Astrocyte (in vitro differentiated cells and primary cell): ENCODE results near the gene POMT2. TPM values are rescaled to one million over a fixed set of nuclear protein-coding genes. Genes with fewer than 3 reads are reported as not detected.

Source experiments
- DNase-seq: peaks from one replicate; pipeline ENCODE4 v3.0.0-alpha.2; 2010; ENCODE audit warnings: low read depth
- FAIRE-seq: peaks from 2 replicates; lab custom pipeline; 2011; peaks lifted over from hg19 to GRCh38; lab: Jason Lieb, UNC
- H2AFZ ChIP-seq: 2 replicates; pipeline ENCODE4 v1.6.0; 2012; ENCODE audit warnings: low read depth, low read length, inconsistent platforms
- H3K27ac ChIP-seq: 2 replicates; pipeline ENCODE4 v1.5.1; 2011; ENCODE audit warnings: low read depth, low read length, inconsistent platforms
- H3K27me3 ChIP-seq: 2 replicates; pipeline ENCODE4 v1.6.0; 2011; ENCODE audit warnings: low read length, inconsistent platforms; ENCODE audit not compliant: insufficient read depth
- H3K36me3 ChIP-seq: 2 replicates; pipeline ENCODE4 v1.5.1; 2011; ENCODE audit warnings: low read length, inconsistent platforms; ENCODE audit not compliant: insufficient read depth
- H3K4me1 ChIP-seq: 2 replicates; pipeline ENCODE4 v1.5.1; 2011; ENCODE audit warnings: low read length, inconsistent platforms; ENCODE audit not compliant: insufficient read depth
- H3K4me2 ChIP-seq: 2 replicates; pipeline ENCODE4 v1.6.0; 2012; ENCODE audit warnings: low read length, inconsistent platforms
- H3K4me3 ChIP-seq: 2 replicates; pipeline ENCODE4 v1.5.1; 2011; ENCODE audit warnings: low read depth, mild to moderate bottlenecking, low read length, inconsistent platforms; ENCODE audit not compliant: insufficient read depth
- H3K79me2 ChIP-seq: 2 replicates; pipeline ENCODE4 v1.6.0; 2012; ENCODE audit warnings: mild to moderate bottlenecking, low read length, inconsistent platforms; ENCODE audit not compliant: insufficient read depth
- H3K9ac ChIP-seq: 2 replicates; pipeline ENCODE4 v1.6.0; 2012; ENCODE audit warnings: mild to moderate bottlenecking, low read length, inconsistent platforms
- H3K9me3 ChIP-seq: 2 replicates; pipeline ENCODE4 v1.5.1; 2012; ENCODE audit warnings: low read depth, mild to moderate bottlenecking, low read length, inconsistent platforms; ENCODE audit not compliant: insufficient read depth
- H4K20me1 ChIP-seq: 2 replicates; pipeline ENCODE4 v1.6.0; 2012; ENCODE audit warnings: low read length, inconsistent platforms; ENCODE audit not compliant: insufficient read depth
- H3K27ac Mint-ChIP-seq: one replicate; pipeline ENCODE4 v1.8.0; 2021; ENCODE audit warnings: mild to moderate bottlenecking, mixed read lengths; ENCODE audit not compliant: unreplicated experiment
- H3K27me3 Mint-ChIP-seq: one replicate; pipeline ENCODE4 v1.8.0; 2021; ENCODE audit warnings: low read depth, mixed read lengths; ENCODE audit not compliant: unreplicated experiment
- H3K36me3 Mint-ChIP-seq: one replicate; pipeline ENCODE4 v1.8.0; 2021; ENCODE audit warnings: low read depth, mixed read lengths; ENCODE audit not compliant: unreplicated experiment
- H3K4me1 Mint-ChIP-seq: one replicate; pipeline ENCODE4 v1.8.0; 2021; ENCODE audit warnings: low read depth, mixed read lengths; ENCODE audit not compliant: unreplicated experiment
- H3K4me3 Mint-ChIP-seq: one replicate; pipeline ENCODE4 v1.8.0; 2021; ENCODE audit warnings: mild to moderate bottlenecking, moderate library complexity, mixed read lengths; ENCODE audit not compliant: unreplicated experiment
- H3K9me3 Mint-ChIP-seq: one replicate; pipeline ENCODE4 v1.8.0; 2021; ENCODE audit warnings: mild to moderate bottlenecking, mixed read lengths; ENCODE audit not compliant: unreplicated experiment
- CTCF ChIP-seq: IDR thresholded peaks from 2 replicates; pipeline ENCODE4 v1.5.1; 2011; ENCODE audit warnings: low read depth, mild to moderate bottlenecking, inconsistent platforms, low read length, moderate library complexity; ENCODE audit not compliant: insufficient read depth
- EZH2 ChIP-seq: IDR thresholded peaks from 2 replicates; pipeline ENCODE4 v1.6.1; 2012; ENCODE audit warnings: mild to moderate bottlenecking, low read length, inconsistent platforms; ENCODE audit not compliant: insufficient read depth
- total RNA-seq: library from RNA; stranded (reverse); gene quantifications from 2 replicates; pipeline ENCODE4 v1.2.1, GENCODE V29; 2021

POMT2 gene
- total RNA-seq, 1 donor from 2014 or later = 53.4 TPM

DNA sequence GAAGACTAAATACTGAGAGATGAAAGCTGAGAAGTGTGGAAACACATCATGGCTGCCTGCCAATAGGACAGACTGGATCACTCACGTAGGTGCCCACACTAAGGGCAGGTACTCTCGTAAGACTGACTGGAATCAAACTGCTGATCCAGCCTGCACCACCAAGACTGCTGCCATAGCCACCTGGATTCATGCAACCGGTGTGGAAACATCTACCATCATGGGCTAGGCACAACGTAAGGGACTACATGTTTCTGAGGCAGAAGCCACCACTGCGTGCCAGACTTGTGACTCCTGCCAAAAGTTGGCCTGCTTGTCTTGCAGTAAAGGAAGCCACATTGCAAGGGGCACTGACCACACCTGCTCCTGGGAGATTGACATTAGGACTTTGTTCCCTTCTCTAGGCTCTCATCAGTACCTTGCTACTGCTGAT lies 3.8 kb downstream of the POMT2 start:
- no peak for DNase-seq
- H3K36me3 Mint-ChIP-seq = no peaks in the 10 kb centered on the region
- Histone ChIP-seq H3K27me3 (no peaks in the 10 kb centered on the region), H3K9me3 (no peaks in the 10 kb centered on the region), H3K79me2 (peaks cover 58% of the 10 kb centered on the region), H3K4me1 (peaks cover 22% of the 10 kb centered on the region), H4K20me1 (peaks cover 36% of the 10 kb centered on the region), H3K4me3 (no peak overlapping the region), H3K27ac (no peak overlapping the region), H3K9ac (no peak overlapping the region), H2AFZ (no peak overlapping the region), H3K4me2 (no peak overlapping the region), H3K36me3 (no peaks in the 10 kb centered on the region)
- TF ChIP-seq EZH2 = no peak
- no peak for TF ChIP-seq CTCF
- peak overlapping the region; percentile 55 for H3K27ac Mint-ChIP-seq
- no peak overlapping the region for H3K4me3 Mint-ChIP-seq
- no peak for FAIRE-seq
- H3K9me3 Mint-ChIP-seq = no peaks in the 10 kb centered on the region
- no peaks in the 10 kb centered on the region for H3K27me3 Mint-ChIP-seq
- H3K4me1 Mint-ChIP-seq = peaks cover 40% of the 10 kb centered on the region

DNA sequence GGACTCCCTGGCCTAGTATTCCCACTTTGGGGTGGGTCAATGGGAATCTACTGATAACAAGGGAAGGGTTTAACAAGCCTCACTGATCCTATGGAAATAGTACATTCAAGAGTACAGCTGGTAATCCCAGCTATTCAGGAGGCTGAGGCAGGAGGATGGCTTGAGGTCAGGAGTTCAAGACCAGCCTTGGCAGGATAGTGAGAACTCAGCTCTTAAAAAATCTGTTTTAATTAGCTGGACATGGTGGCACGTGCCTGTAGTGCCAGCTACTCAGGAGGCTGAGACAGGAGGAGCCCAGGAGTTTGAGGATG lies 4.5 kb downstream of the POMT2 start:
- peaks cover 62% of the 10 kb centered on the region for H3K79me2 ChIP-seq
- H3K9ac ChIP-seq = no peak overlapping the region
- no peak overlapping the region for H2AFZ ChIP-seq
- no peak overlapping the region for H3K27ac ChIP-seq
- no peaks in the 10 kb centered on the region for H3K36me3 Mint-ChIP-seq
- FAIRE-seq (no peak), DNase-seq (no peak)
- peaks cover 40% of the 10 kb centered on the region for H3K4me1 Mint-ChIP-seq
- no peak overlapping the region for H3K4me3 Mint-ChIP-seq
- no peak overlapping the region for H3K4me3 ChIP-seq
- no peaks in the 10 kb centered on the region for H3K36me3 ChIP-seq
- H3K4me2 ChIP-seq = no peak overlapping the region
- no peaks in the 10 kb centered on the region for H3K9me3 ChIP-seq
- H4K20me1 ChIP-seq = peaks cover 36% of the 10 kb centered on the region
- H3K9me3 Mint-ChIP-seq = no peaks in the 10 kb centered on the region
- TF ChIP-seq EZH2 = no peak
- no peak for TF ChIP-seq CTCF
- peaks cover 20% of the 10 kb centered on the region for H3K4me1 ChIP-seq
- no peaks in the 10 kb centered on the region for H3K27me3 ChIP-seq
- H3K27ac Mint-ChIP-seq = no peak overlapping the region
- no peaks in the 10 kb centered on the region for H3K27me3 Mint-ChIP-seq

GRCh38 chr14:77314539-77315457 lies 5.9 kb downstream of the POMT2 start:
- Histone ChIP-seq H4K20me1 (peaks cover 36% of the 10 kb centered on the region), H2AFZ (no peak overlapping the region), H3K4me3 (no peak overlapping the region), H3K27ac (no peak overlapping the region), H3K4me2 (no peak overlapping the region), H3K4me1 (peaks cover 17% of the 10 kb centered on the region), H3K36me3 (no peaks in the 10 kb centered on the region), H3K27me3 (no peaks in the 10 kb centered on the region), H3K9ac (no peak overlapping the region), H3K79me2 (peaks cover 58% of the 10 kb centered on the region), H3K9me3 (no peaks in the 10 kb centered on the region)
- peaks cover 36% of the 10 kb centered on the region for H3K4me1 Mint-ChIP-seq
- H3K4me3 Mint-ChIP-seq = peak overlapping the region; percentile 50
- H3K9me3 Mint-ChIP-seq = no peaks in the 10 kb centered on the region
- no peak for DNase-seq
- TF ChIP-seq EZH2 (no peak), CTCF (no peak)
- no peaks in the 10 kb centered on the region for H3K27me3 Mint-ChIP-seq
- peaks cover 3% of the 10 kb centered on the region for H3K36me3 Mint-ChIP-seq
- H3K27ac Mint-ChIP-seq = no peak overlapping the region
- FAIRE-seq = no peak
